ENCODE results near the gene SPTBN1.
"Not testable (repeated sequence)": the region's sequence is repeated elsewhere in the genome, so short reads cannot be mapped to it uniquely, and the experiment has no call there.

The SPTBN1 gene

GRCh38 chr2:54471221-54471711 is 15.1 kb downstream of the SPTBN1 start:
- DNase-seq, result no peak

DNA sequence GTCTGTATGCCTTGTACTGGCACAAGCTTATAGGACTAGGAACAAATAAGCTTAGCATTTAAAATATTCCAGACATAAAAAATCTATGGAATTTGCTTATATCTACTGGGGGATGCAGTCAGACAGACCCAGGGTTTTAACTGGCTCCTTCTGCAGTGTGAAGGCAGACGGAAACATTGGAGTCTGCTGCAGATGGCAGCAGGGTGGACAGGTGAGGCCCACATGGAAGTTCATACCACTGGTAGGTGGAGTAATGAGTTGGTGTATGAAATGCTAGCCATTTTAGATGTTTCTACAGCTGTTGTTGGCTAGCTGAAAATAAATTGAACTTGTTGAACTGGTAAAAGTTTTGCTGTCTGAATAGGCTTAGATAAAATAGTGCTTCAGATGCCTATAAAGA is 17.7 kb downstream of the SPTBN1 start:
- DNase-seq, result no peak

GRCh38 chr2:54475285-54475684 is 19.2 kb downstream of the SPTBN1 start:
- no peak for DNase-seq

DNA sequence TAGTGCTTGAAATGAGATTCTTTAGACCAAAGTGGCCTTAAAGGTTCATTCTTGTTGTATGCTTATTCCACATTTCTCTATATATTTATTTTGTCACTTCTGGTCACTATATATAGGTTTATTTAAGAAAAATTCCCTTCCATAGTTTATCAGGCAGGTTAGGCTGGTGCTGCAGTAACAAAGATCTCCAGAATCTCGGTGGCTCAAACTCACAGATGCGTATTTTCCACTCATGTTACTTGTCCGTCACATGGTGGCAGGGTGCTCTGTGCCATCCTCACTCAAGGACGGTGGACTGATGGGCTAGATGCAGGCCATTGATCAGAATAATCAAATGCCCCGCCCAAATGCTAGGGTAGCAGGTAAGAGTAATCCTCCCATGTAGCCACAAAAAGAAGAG is 19.8 kb downstream of the SPTBN1 start:
- no peak for DNase-seq

DNA sequence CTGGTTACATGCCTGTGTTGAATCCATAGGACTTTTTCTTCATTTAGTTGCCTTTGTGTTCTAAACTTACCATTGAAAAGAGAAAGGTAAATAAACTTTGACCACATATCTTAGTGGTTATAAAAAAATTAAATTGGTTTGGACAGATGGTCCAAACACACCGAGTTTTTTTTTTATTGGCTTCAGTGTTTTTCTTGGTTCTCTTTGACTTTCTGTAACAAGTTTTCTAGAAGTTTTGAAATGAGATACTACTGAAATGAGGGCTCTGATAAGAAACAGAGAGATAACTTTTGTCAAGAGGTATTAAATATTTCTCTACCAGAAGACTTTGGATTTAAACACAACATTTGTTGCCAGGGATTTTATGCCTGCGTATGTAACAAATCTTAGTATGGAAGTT is 20.7 kb downstream of the SPTBN1 start:
- no peak for DNase-seq

GRCh38 chr2:54477896-54478295 is 21.8 kb downstream of the SPTBN1 start:
- DNase-seq, result no peak

DNA sequence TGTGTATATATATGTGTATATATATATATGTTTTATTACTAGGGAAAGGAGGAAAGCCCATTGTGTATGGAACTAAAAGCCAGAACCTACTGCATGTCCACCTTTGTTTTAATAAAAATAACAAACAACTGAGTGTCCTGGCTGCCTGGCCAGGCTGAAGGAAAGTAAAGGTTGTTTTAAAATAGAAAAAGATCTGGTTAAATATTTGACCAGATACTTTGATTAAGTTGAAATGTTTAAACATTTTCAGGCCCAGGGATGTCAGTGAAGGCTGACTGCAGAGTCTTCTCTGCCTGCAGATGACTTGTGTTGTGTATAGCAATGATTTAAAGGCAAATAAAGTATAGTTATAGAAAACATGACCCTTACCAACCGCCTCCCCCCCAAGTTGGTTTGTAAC is 22.8 kb downstream of the SPTBN1 start:
- DNase-seq, result no peak

GRCh38 chr2:54479424-54479823 is 23.3 kb downstream of the SPTBN1 start:
- DNase-seq, result no peak

DNA sequence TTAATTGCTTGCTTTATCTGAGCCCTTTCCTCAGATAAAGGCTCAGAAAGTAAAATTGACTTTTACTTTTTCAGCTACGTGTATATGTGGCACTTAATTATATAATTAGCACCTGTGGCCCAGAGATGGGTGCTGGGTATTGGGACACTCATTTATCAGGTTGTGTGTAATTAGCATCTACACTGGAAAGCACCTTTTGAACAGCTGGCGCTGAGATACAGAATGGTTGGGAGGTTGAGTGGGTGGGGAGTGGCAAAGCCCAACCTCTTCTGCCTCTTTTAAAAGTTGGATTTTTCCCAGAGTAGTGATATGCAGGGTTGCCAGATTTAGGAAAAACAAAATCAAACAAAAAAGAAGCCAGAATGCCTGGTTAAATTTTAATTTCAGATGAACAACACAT is 23.9 kb downstream of the SPTBN1 start:
- no peak for DNase-seq

GRCh38 chr2:54481686-54482085 is 25.6 kb downstream of the SPTBN1 start:
- no peak for DNase-seq

- DNase-seq, result no peak
These were observed 26.6 kb downstream of the SPTBN1 start for GRCh38 chr2:54482715-54483114.

- no peak for DNase-seq
These were observed 27.3 kb downstream of the SPTBN1 start for GRCh38 chr2:54483426-54483825.

DNA sequence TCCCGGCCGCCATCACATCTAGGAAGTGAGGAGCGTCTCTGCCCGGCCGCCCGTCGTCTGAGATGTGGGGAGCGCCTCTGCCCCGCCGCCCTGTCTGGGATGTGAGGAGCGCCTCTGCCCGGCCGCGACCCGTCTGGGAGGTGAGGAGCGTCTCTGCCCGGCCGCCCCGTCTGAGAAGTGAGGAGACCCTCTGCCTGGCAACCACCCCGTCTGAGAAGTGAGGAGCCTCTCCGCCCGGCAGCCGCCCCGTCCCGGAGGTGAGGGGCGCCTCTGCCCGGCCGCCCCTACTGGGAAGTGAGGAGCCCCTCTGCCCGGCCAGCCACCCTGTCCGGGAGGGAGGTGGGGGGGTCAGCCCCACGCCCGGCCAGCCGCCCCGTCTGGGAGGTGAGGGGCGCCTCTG is 29.6 kb downstream of the SPTBN1 start:
- not testable (repeated sequence) for DNase-seq

DNA sequence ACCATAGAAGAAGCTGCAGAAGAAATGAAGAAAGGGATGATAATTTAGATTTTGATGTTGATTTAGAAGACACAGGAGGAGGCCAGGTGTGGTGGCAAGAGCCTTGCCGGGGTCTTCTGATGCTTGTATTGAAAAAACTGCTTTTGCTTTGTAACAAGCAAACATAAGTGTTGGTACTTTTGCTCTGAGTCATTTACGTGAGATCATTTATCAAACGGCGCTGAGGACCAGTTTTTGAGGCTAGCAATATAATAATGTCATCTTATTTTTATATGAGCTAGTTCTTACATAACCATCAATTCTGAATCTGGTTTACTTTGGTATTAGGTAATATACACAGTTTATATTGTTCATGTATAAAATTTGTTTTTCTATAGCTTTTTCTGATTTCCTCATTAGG is 30.6 kb downstream of the SPTBN1 start:
- DNase-seq, result no peak

DNA sequence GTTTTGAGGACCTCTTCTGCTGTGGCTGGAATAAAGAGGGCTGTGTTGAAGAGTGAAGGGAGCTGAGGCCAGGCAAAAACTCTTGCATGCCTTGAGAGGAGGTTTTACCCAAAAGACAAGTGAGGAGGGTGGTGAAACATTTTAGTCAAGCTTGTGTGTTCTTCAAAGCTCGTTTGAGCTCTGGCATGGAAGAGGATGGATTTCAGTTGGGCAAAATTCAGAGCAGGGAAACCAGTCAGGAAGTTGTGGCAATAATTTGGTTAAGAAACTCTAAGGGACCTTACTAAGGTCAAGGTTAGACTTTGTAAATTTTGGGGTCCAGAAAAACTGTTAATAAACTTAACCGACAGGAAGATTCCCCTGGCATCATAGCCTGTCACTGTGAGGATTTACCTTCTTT is 34.7 kb downstream of the SPTBN1 start:
- no peak for DNase-seq

GRCh38 chr2:54492335-54492734 is 36.2 kb downstream of the SPTBN1 start:
- DNase-seq, result no peak

GRCh38 chr2:54494087-54494486 is 38.0 kb downstream of the SPTBN1 start:
- DNase-seq, result no peak

- DNase-seq, result no peak
These were observed 40.8 kb downstream of the SPTBN1 start for GRCh38 chr2:54496920-54497319.

- DNase-seq, result no peak
These were observed 41.9 kb downstream of the SPTBN1 start for GRCh38 chr2:54497763-54498680.

DNA sequence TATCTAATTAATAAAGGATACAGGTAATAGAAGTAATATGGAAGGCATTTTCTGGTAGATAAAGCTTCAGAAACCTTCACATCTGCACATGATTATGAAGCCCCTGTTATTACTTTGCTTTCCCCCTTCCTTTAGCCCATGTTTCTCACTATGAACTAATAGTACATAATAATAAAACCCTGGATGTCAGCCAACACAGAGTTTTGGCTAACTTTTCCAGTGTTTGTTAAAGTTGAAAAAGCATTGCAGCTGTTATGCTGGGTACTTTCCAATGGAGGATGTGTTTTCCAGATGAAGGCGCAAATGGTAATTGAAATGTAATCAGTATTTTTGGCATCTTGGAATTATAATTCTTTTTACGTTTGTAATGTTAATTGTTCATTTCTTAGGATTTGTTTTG is 43.5 kb downstream of the SPTBN1 start:
- no peak for DNase-seq

- DNase-seq, result no peak
These were observed 44.5 kb downstream of the SPTBN1 start for GRCh38 chr2:54500404-54501205.

DNA sequence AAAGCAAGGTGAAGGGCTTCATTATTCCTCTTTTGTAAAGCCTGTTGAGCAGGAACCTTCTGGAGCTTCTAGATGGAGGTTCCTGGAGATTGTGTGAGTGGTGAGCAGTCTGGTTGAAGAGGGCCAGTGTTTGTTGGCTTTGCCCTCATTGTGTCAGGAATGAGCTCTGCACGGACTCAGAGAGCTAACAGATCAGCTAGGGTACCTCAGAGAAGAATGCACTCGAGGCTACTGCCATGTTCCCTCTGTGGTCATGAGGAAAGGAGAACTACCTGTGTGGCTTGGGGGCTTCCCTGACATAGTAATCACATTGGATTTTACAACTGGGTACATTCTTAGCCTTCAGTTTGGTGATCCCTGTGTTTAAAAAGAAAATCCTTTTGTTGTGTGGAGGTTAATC is 46.6 kb downstream of the SPTBN1 start:
- DNase-seq, result no peak

GRCh38 chr2:54503192-54503591 is 47.1 kb downstream of the SPTBN1 start:
- peak; percentile 29 to 37 for DNase-seq

DNA sequence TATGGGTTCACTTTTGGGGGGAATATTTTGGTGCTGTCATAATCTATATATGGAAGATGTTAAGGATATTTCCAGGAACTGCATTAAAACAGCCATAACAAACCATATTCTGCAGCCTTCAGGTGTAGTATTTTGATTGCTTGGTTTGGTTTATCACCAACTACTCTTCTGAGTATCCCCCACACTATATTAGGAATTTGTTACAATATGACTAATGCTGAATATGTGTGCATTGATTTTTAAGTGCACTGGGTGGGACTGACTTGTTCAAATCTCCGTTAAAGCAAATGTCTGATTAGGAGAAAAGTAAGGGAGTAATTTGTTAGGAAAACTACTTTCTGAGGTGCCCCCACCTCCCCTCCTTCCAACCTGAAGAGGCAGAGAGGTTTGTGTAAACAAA is 47.7 kb downstream of the SPTBN1 start:
- DNase-seq, result no peak

Data from activated CD4-positive, alpha-beta T cell treated with anti-CD3 and anti-CD28 coated beads, Interleukin-2, amount 50 U/mL, for 48 hours (primary cell).